GM20000 (cell line): ENCODE results near the gene PXDN.

Experiments used
- DNase-seq: peaks from one replicate; pipeline ENCODE4 v3.0.0; 2012; ENCODE audit warnings: low spot score
- TF ChIP-seq, protein P1 (sequence below): IDR thresholded peaks from 2 replicates; pipeline ENCODE4 v1.5.1; 2012; ENCODE audit warnings: mild to moderate bottlenecking, control low read depth; ENCODE audit errors: extremely low read depth, missing control alignments

The PXDN gene

DNA sequence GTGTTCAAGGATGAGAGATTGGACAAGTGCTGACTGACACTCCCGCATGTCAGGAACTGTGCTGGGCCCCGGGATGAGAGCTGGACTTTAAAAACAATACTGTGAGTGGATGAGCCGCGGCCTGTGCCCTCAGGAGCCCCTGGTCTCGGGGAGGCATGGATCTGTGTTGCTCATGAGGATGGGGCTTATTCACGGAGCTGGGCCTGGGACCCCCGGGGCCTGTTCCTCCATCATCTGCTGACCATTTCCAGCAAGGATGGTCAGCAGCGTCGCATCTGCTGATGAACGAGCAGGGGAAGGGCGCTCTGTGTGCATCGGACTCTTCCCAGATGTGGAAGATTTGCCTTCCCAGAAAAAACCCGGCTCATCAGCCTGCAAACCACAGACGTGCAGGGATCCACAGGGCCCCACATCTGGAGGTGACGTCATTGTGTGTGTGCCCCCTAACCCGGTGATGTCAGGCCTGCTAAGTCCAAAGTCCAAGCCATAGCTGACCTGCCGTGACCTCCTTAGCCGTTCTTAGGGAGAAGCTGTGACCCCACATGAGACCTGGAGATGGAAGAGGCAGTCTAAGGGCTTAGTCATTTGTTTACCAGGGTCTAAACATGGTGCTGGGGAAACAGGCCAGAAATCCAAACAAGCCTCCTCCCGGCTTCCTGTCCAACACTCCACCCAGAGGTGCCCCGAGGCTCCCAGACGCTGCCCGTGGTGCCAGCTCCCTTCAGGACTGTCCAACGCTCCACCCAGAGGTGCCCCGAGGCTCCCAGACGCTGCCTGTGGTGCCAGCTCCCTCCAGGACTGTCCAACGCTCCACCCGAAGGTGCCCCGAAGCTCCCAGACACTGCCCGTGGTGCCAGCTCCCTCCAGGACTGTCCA lies 143.9 kb downstream of the PXDN start:
- no peak for DNase-seq
- TF ChIP-seq, protein P1, sequence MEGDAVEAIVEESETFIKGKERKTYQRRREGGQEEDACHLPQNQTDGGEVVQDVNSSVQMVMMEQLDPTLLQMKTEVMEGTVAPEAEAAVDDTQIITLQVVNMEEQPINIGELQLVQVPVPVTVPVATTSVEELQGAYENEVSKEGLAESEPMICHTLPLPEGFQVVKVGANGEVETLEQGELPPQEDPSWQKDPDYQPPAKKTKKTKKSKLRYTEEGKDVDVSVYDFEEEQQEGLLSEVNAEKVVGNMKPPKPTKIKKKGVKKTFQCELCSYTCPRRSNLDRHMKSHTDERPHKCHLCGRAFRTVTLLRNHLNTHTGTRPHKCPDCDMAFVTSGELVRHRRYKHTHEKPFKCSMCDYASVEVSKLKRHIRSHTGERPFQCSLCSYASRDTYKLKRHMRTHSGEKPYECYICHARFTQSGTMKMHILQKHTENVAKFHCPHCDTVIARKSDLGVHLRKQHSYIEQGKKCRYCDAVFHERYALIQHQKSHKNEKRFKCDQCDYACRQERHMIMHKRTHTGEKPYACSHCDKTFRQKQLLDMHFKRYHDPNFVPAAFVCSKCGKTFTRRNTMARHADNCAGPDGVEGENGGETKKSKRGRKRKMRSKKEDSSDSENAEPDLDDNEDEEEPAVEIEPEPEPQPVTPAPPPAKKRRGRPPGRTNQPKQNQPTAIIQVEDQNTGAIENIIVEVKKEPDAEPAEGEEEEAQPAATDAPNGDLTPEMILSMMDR: no peak

- DNase-seq: no peak
- TF ChIP-seq, protein P1: no peak
Measured at GRCh38 chr2:1599301-1600085, 144.8 kb downstream of the PXDN start.

- DNase-seq: no peak
- TF ChIP-seq, protein P1: no peak
Measured at GRCh38 chr2:1598800-1599199, 145.5 kb downstream of the PXDN start.

GRCh38 chr2:1598041-1598710 lies 146.1 kb downstream of the PXDN start:
- TF ChIP-seq, protein P1: no peak
- DNase-seq: no peak

GRCh38 chr2:1595274-1595673 lies 149.0 kb downstream of the PXDN start:
- no peak for DNase-seq
- TF ChIP-seq, protein P1: no peak

DNA sequence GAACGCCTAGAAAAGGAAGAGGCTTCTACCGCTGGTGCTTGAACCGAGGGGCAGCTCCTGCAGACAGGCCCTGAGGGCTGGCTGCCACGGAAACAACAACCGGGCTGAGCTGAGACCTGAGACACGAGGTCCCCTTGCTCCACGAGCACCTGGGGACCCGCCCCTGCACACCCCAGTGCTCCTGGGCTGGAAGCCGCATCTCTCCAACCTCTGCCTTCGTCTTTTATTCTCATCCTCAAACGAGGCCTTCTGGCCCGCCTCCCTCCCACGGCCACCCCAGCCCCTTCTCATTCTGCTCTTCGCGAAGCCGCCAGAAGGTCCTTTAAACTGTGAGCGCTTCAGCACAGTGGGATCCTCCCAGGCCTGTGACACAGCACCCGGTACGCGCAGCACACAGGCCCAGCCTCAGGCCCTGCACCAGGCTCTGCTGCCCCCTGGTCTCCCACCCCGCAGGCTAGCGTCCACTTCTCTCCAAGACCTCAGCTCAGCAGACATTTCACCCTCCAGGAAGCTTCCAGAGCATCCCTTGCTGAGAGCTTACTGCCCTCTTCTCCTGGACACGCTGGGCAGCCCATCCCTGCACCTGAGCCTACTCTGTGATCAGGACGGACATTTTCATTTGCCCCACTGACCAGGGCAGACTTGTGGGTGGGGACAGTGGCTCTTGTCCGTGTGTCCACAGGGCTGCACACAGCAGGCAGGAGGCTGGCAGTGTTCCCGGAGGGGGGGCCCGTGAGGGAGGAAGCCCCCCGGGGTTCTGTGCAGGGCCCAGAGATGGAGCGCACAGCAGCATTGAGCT lies 149.7 kb downstream of the PXDN start:
- TF ChIP-seq, protein P1: no peak
- DNase-seq: no peak
